Karpas-422 (cell line): ENCODE data around the gene GPHA2. TPM values are rescaled to one million over a fixed set of nuclear protein-coding genes. Genes with fewer than 3 reads are reported as not detected.

ENCODE experiments used
- DNase-seq: peaks from one replicate; pipeline ENCODE4 v3.0.0-alpha.2; 2015
- H2AFZ ChIP-seq: fragments of 200-600 bp; sonication (generic); 2 replicates; pipeline ENCODE4 v1.6.1; 2014; ENCODE audit warnings: antibody characterized with exemption, low read length, mixed read lengths
- H3K27ac ChIP-seq: fragments of 200-600 bp; sonication (generic); 2 replicates; pipeline ENCODE4 v1.5.1; 2014; ENCODE audit warnings: mild to moderate bottlenecking, low read length, moderate library complexity
- H3K27me3 ChIP-seq: fragments of 200-600 bp; sonication (generic); 2 replicates; pipeline ENCODE4 v1.6.1; 2014; ENCODE audit warnings: low read length, mixed read lengths
- H3K36me3 ChIP-seq: fragments of 200-600 bp; sonication (generic); 2 replicates; pipeline ENCODE4 v1.6.1; 2014; ENCODE audit warnings: low read length, mixed read lengths; ENCODE audit not compliant: insufficient read depth
- H3K4me1 ChIP-seq: fragments of 200-600 bp; sonication (generic); 2 replicates; pipeline ENCODE4 v1.6.1; 2014; ENCODE audit warnings: mild to moderate bottlenecking, low read length, mixed read lengths
- H3K4me2 ChIP-seq: fragments of 200-600 bp; sonication (generic); 2 replicates; pipeline ENCODE4 v1.6.1; 2014; ENCODE audit warnings: low read length, low read depth, mild to moderate bottlenecking; ENCODE audit not compliant: poor library complexity, severe bottlenecking
- H3K4me3 ChIP-seq: fragments of 200-600 bp; sonication (generic); 2 replicates; pipeline ENCODE4 v1.5.1; 2014; ENCODE audit warnings: mild to moderate bottlenecking, antibody characterized with exemption, low read length, mixed read lengths
- H3K79me2 ChIP-seq: fragments of 200-600 bp; sonication (generic); 2 replicates; pipeline ENCODE4 v1.6.1; 2014; ENCODE audit warnings: mild to moderate bottlenecking, low read length, mixed read lengths
- H3K9ac ChIP-seq: fragments of 200-600 bp; sonication (generic); 2 replicates; pipeline ENCODE4 v1.6.0; 2014; ENCODE audit warnings: low read length
- H3K9me2 ChIP-seq: fragments of 200-600 bp; sonication (generic), shearing (Covaris generic); replicated peaks from 2 replicates; pipeline ENCODE4 v1.6.0; 2014; ENCODE audit warnings: mild to moderate bottlenecking, low read length, moderate library complexity; ENCODE audit not compliant: insufficient read depth
- H3K9me3 ChIP-seq: fragments of 300-700, 200-600 bp; sonication (generic); 2 replicates; pipeline ENCODE4 v1.6.1; 2014; ENCODE audit warnings: low read length, mixed read lengths
- H4K20me1 ChIP-seq: fragments of 200-600 bp; sonication (generic); 2 replicates; pipeline ENCODE4 v1.6.1; 2014; ENCODE audit warnings: mild to moderate bottlenecking, antibody characterized with exemption, low read length, low read depth; ENCODE audit not compliant: insufficient read depth
- small RNA-seq: library from RNA; depleted of rRNA; stranded (forward); fragments of <200 nt; gene quantifications from one replicate; pipeline ENCODE3, GENCODE V24; 2014
- total RNA-seq: library from RNA; depleted of rRNA; stranded (reverse); fragments of >200 nt; shearing (Covaris generic); gene quantifications from 2 replicates; pipeline ENCODE4 v1.2.3, GENCODE V29; 2014; ENCODE audit warnings: low replicate concordance; rRNA removed

The GPHA2 gene
- total RNA-seq, 1 experiment from 2014 or later: not detected

DNA sequence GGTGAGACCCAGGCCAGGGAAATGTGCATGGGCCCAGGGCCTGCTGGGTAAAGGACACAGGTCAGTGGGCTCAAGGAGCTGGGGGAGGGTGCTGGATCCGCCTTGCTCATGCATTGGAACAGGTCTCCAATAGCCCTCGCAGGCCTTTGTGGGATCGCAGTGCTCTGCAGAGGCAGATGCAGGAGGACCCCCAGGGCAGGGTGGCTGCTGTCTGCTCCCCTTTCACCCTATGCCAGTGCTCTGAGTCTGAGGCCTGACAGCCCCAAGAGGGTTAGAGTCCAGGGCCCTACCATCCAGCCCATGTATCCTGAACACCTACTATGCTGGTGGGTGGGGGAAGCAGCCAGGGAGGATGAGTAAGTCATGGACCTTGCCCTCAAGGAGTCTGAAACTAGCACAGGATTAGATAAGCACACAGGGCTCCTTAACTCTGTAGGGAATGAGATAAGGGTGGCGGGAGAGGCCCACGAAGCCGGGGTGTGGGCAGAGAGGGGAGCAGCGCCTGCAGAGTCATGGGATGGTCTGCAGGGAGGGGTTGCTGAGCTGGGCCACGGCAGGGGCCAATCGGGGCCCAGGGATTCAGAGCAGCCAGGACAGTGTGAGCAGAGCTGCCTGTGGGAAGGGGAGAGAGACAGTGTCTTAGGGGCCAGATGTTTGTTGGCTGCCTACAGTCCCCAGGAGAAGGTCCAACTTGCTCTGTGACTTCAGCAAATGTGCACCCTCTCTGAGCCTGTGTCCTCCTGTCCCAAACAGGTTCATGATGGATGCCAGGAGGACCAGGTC lies 46.8 kb downstream of the GPHA2 start:
- Histone ChIP-seq H3K9me3 (no peaks in the 10 kb centered on the region), H3K9ac (peak overlapping the region; percentile 27; the same call in 1 of the 2 replicates), H3K4me3 (no peak overlapping the region; the same call in 1 of the 2 replicates), H3K36me3 (no peaks in the 10 kb centered on the region), H2AFZ (no peak overlapping the region), H4K20me1 (no peaks in the 10 kb centered on the region), H3K27ac (no peak overlapping the region), H3K9me2 (no peaks in the 10 kb centered on the region), H3K4me1 (peaks cover 19% of the 10 kb centered on the region), H3K4me2 (peak overlapping the region; percentile 79), H3K79me2 (no peaks in the 10 kb centered on the region), H3K27me3 (no peaks in the 10 kb centered on the region)
- DNase-seq: no peak

DNA sequence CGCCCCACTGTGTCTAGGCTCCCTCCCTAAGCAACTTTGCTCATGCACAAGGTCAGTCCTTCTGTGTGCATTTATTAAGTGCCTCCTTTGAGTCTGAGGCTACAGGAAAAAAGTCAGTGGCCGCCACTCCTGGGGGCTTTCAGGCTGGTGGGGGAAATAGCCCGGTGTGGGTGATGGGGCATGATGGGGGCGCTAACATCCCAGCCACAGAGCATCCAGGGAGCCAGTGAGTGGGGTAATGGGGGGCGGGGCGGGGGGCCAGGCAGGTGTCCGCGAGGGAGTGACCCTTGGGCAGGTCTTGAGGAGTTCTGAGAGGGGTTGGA lies 47.3 kb downstream of the GPHA2 start:
- peak overlapping the region; percentile 66 for H3K4me3 ChIP-seq
- peak overlapping the region; percentile 53 for H3K27ac ChIP-seq
- no peaks in the 10 kb centered on the region for H3K27me3 ChIP-seq
- H2AFZ ChIP-seq: peak overlapping the region; percentile 96
- H3K9me2 ChIP-seq: no peaks in the 10 kb centered on the region
- H3K79me2 ChIP-seq: no peaks in the 10 kb centered on the region
- no peaks in the 10 kb centered on the region for H3K9me3 ChIP-seq
- H3K9ac ChIP-seq: peak overlapping the region; percentile 73
- peaks cover 19% of the 10 kb centered on the region for H3K4me1 ChIP-seq
- H4K20me1 ChIP-seq: no peaks in the 10 kb centered on the region
- H3K36me3 ChIP-seq: no peaks in the 10 kb centered on the region
- peak overlapping the region; percentile 79 for H3K4me2 ChIP-seq
- DNase-seq: no peak

DNA sequence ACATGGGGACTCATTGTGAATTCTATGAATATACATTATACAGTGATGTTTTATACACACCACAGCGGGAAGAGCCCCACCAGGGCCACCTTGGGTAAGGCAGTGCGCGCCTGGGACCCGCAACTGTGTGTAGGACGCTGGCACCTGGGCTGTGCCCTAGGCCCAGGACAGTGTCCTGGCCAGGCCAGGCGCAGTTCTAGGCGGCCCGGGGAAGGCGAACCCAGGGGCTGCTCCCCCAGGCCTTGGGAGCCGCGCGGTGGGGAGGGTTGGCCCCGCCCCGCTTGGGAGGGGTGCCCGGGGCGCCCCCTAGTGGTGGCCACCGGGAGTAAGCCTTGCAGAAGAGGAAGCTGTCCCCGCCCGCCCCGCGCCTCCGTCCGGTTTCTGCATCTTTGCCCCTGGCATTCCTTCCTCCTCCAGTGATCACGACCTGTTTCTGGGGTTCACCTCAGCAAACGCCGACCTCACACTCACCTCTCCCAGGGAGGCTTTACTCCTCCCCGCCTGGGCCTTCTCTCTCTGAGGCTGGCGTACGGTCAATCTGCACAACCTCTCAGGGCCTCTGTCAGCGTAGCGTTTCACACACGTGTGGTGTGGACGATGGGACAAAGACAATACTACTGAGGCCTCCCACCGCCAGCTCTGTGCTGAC lies 47.8 kb downstream of the GPHA2 start:
- Histone ChIP-seq H3K36me3 (no peaks in the 10 kb centered on the region), H3K27ac (peak overlapping the region; percentile 53), H2AFZ (peak overlapping the region; percentile 96), H4K20me1 (no peaks in the 10 kb centered on the region), H3K4me1 (peaks cover 19% of the 10 kb centered on the region), H3K9me3 (no peaks in the 10 kb centered on the region), H3K9me2 (no peaks in the 10 kb centered on the region), H3K4me2 (peak overlapping the region; percentile 79), H3K79me2 (no peaks in the 10 kb centered on the region), H3K27me3 (no peaks in the 10 kb centered on the region), H3K4me3 (peak overlapping the region; percentile 66), H3K9ac (peak overlapping the region; percentile 73)
- DNase-seq: peak; percentile 93

GRCh38 chr11:64887234-64887756 lies 48.4 kb downstream of the GPHA2 start:
- Histone ChIP-seq H3K27me3 (no peaks in the 10 kb centered on the region), H3K9ac (peak overlapping the region; percentile 73), H3K4me2 (peak overlapping the region; percentile 79), H3K4me1 (peaks cover 22% of the 10 kb centered on the region), H3K36me3 (no peaks in the 10 kb centered on the region), H4K20me1 (no peaks in the 10 kb centered on the region), H2AFZ (peak overlapping the region; percentile 94), H3K27ac (peak overlapping the region; percentile 36; the same call in 1 of the 2 replicates), H3K79me2 (no peaks in the 10 kb centered on the region), H3K9me3 (no peaks in the 10 kb centered on the region), H3K9me2 (no peaks in the 10 kb centered on the region), H3K4me3 (peak overlapping the region; percentile 66)
- DNase-seq: no peak

GRCh38 chr11:64885367-64886286 lies 50.1 kb downstream of the GPHA2 start:
- Histone ChIP-seq H4K20me1 (no peaks in the 10 kb centered on the region), H3K27me3 (no peaks in the 10 kb centered on the region), H3K9me2 (no peaks in the 10 kb centered on the region), H3K9me3 (no peaks in the 10 kb centered on the region), H3K4me3 (no peak overlapping the region), H3K36me3 (no peaks in the 10 kb centered on the region), H3K27ac (no peak overlapping the region), H2AFZ (no peak overlapping the region), H3K79me2 (no peaks in the 10 kb centered on the region), H3K4me1 (peaks cover 30% of the 10 kb centered on the region), H3K9ac (no peak overlapping the region), H3K4me2 (no peak overlapping the region)
- no peak for DNase-seq

Small RNA genes lying within 50 kb of the gene (small RNA-seq; reads per million reads assigned to genes)
- gene MIR6749: not detected
- gene MIR6750: not detected

Other genes with a start within 250 kb of the GPHA2 start
- gene NRXN2, start 212.7 kb downstream of the GPHA2 start, total RNA-seq: 0.83 TPM in 1 of 2 replicates, not detected in the other
- gene RASGRP2, start 191.8 kb downstream of the GPHA2 start, total RNA-seq: 4.0 and 5.3 TPM in 2 replicates
- 1.3 TPM in 1 of 2 replicates, not detected in the other for gene PYGM, start 175.9 kb downstream of the GPHA2 start, total RNA-seq
- 156 and 329 TPM in 2 replicates for gene SF1, start 157.4 kb downstream of the GPHA2 start, total RNA-seq
- gene MAP4K2, start 132.7 kb downstream of the GPHA2 start, total RNA-seq: 62.0 and 84.2 TPM in 2 replicates
- gene MEN1, start 125.3 kb downstream of the GPHA2 start, total RNA-seq: 27.6 and 28.3 TPM in 2 replicates
- gene CDC42BPG, start 91.2 kb downstream of the GPHA2 start, total RNA-seq: 0.15 and 0.22 TPM in 2 replicates
- gene EHD1, start 57.3 kb downstream of the GPHA2 start, total RNA-seq: 30.8 and 77.3 TPM in 2 replicates
- gene ATG2A, start 18.7 kb downstream of the GPHA2 start, total RNA-seq: 16.2 and 24.6 TPM in 2 replicates
- 1.8 and 7.5 TPM in 2 replicates for gene PPP2R5B, start 11.2 kb downstream of the GPHA2 start, total RNA-seq
- not detected in 2 replicates for gene MAJIN, start 36.2 kb upstream of the GPHA2 start, total RNA-seq
- 0.18 and 1.1 TPM in 2 replicates for gene BATF2, start 61.1 kb upstream of the GPHA2 start, total RNA-seq
- 28.9 and 44.4 TPM in 2 replicates for gene ARL2, start 78.3 kb upstream of the GPHA2 start, total RNA-seq
- gene SNX15, start 91.5 kb upstream of the GPHA2 start, total RNA-seq: 14.2 and 17.6 TPM in 2 replicates
- 1.9 and 11.9 TPM in 2 replicates for gene SAC3D1, start 105.3 kb upstream of the GPHA2 start, total RNA-seq
- not detected in 2 replicates for gene NAALADL1, start 122.7 kb upstream of the GPHA2 start, total RNA-seq
- gene CDCA5, start 148.1 kb upstream of the GPHA2 start, total RNA-seq: 24.3 and 28.2 TPM in 2 replicates
- 19.0 and 40.7 TPM in 2 replicates for gene ZFPL1, start 148.3 kb upstream of the GPHA2 start, total RNA-seq
- 78.9 and 193 TPM in 2 replicates for gene VPS51, start 160.3 kb upstream of the GPHA2 start, total RNA-seq
- 160 and 161 TPM in 2 replicates for gene TM7SF2, start 176.0 kb upstream of the GPHA2 start, total RNA-seq
- gene ZNHIT2, start 181.8 kb upstream of the GPHA2 start, total RNA-seq: 11.3 and 18.0 TPM in 2 replicates
- gene FAU, start 186.2 kb upstream of the GPHA2 start, total RNA-seq: 662 and 1,340 TPM in 2 replicates
- 44.5 and 65.8 TPM in 2 replicates for gene MRPL49, start 186.4 kb upstream of the GPHA2 start, total RNA-seq
- gene SYVN1, start 198.6 kb upstream of the GPHA2 start, total RNA-seq: 73.6 and 118 TPM in 2 replicates
- gene SPDYC, start 234.3 kb upstream of the GPHA2 start, total RNA-seq: not detected in 2 replicates
- gene CAPN1, start 246.0 kb upstream of the GPHA2 start, total RNA-seq: 96.5 and 115 TPM in 2 replicates